HG02642 (cell line): Measurements from ENCODE around the gene ID2.

ENCODE experiments used
- ATAC-seq: cut with Tn5 transposase; IDR thresholded peaks from one replicate; pipeline ENCODE4 v1.9.1; 2021; ENCODE audit warnings: mild to moderate bottlenecking; ENCODE audit not compliant: unreplicated experiment, poor library complexity

ID2 gene, protein sequence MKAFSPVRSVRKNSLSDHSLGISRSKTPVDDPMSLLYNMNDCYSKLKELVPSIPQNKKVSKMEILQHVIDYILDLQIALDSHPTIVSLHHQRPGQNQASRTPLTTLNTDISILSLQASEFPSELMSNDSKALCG

DNA sequence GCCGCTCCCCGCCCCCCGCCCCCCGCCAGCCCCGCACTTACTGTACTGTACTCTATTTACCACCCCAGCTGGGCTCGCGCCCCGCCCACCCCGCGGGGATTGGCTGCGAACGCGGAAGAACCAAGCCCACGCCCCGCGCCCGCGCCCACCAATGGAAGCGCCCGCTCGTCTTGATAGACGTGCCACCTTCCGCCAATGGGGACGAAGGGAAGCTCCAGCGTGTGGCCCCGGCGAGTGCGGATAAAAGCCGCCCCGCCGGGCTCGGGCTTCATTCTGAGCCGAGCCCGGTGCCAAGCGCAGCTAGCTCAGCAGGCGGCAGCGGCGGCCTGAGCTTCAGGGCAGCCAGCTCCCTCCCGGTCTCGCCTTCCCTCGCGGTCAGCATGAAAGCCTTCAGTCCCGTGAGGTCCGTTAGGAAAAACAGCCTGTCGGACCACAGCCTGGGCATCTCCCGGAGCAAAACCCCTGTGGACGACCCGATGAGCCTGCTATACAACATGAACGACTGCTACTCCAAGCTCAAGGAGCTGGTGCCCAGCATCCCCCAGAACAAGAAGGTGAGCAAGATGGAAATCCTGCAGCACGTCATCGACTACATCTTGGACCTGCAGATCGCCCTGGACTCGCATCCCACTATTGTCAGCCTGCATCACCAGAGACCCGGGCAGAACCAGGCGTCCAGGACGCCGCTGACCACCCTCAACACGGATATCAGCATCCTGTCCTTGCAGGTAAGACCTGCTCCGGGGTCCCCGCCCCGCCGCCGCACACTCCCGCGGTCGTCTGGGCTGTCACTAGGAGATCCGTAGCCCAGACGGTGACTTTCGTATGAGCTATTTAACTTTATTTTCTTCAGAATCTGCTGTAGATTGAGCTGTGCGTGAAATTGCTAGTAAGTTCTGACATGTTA is at the start of gene ID2:
ID2 (plus strand) TSS at position 271 of the 907 bp plus-strand sequence; CDS start at position 381, 110 bp downstream.
- ATAC-seq = peak; percentile 79

DNA sequence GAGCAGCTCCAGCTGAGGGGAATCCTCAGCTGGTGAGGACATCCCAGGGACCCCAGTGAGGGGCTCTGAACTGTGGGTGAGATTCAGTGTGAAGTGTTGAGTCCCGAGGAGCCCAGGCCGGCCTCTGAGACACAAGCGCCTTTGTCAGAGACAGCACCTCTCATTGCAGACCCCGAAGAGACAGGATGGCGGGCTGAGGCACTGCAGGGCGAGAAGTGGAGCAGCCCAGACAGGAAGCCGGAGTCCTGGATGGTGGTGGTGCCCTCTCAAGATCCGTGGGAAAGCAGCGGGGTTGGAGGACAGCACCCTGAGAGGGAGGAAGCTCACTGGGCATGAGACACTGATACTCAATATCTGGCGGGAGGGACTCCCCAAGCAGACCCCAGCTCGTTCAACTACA is 49.1 kb upstream of the ID2 start:
- no peak for ATAC-seq

DNA sequence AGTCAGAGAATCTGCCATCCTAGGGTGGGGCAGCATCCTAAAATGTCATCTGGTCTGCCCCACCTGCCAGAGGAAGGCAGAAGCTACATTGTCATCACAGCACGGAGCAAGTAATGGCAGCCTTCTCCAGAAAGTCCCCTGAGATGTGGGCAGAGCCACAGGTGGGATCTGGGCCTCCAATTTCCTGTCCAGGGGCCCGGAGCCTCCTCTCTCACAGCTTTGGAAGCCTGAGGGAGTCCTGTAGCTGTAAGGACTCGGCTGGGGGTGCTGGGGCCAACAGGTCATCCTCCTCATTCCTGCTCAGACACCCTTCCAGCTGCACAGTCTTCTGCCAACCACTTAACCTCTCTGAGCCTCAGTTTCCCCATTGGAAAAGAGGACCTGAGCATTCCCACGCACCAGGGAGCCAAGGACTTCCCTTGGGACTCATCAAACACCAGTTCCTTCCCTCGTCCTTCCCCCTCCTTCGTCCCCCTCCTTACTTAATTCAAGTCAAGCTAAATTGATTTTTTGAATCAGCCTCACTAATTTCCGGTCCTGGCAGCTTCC is 48.6 kb upstream of the ID2 start:
- ATAC-seq = no peak

DNA sequence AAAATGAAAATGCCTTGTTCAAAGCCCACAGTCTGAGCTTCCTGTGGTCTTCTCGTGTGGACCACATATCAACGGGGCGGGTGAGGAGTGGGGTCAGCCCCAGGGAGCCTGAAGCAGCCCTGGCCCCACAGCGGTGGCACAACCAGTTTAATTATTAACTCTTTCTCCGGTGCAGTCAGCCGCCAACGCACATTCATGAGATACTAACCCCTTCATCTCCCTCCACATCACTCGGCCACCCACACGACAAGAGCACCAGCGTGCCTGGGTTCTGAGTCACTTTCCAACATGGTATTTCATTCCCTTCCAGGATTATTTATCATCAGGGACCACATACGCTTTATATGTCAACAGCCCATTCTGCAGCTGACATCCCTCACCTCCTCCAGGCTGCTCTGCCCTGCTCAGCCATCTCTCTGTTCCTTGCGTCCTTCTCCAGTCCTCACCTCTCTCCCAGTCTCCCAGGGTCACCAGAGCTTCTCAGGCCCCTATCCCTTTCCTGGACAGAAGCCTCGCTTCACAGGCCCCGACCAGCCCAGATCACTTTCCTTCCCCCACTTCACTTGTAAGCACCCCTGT is 48.0 kb upstream of the ID2 start:
- no peak for ATAC-seq

DNA sequence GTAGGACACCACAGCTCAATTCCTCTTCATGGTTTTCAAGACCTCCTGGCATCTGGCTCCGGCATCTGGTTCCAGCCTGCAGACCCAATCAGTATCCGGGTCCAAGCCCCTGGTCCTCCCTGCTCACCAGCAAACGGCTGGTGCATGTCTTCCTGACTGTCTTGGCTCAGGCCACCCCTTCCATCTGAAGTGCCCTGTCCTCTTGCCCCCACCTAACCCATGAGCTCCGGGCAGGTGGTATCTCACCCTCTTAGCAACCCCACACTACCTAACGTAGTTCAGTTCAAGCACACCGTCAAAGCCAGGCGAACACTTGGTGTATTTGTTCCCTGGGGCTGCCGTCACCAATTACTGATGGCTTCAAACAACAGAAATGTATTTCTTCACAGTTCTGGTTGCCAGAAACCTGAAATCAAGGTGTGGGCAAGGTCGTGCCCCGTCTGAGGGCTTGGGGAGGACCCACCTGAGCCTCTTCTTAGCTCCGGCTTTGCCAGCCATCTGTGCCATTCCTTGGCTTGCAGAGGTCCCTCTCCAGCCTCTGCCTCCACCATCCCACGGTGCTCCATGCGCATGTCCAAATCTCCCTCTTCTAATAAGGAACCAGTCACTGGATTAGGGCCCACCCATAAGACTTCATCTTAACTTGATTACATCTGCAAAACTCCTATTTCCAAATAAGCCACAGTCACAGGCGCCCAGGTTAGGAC is 47.2 kb upstream of the ID2 start:
- ATAC-seq = no peak

DNA sequence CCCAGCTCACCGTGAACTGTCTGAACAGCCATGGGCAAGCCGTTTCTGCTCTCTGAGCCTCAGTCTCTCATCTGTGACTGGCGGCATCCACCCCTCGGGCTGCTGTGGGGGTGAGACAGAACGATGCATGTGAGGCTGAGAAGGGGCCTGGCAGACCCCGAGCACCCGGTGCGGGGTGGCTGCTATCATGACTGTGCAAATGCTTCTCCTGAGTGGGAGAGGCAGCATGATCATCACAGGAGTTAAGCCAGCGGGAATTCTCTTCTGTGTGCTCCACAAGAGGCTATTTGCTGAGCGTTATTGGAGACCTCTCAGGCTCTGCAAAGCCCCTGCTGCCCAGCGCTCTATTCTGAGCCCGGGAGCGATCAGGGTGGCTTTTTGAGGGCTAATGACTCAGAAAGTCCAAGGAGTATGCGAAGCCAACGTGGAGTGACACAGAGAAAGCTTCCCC is 45.8 kb upstream of the ID2 start:
- no peak for ATAC-seq

DNA sequence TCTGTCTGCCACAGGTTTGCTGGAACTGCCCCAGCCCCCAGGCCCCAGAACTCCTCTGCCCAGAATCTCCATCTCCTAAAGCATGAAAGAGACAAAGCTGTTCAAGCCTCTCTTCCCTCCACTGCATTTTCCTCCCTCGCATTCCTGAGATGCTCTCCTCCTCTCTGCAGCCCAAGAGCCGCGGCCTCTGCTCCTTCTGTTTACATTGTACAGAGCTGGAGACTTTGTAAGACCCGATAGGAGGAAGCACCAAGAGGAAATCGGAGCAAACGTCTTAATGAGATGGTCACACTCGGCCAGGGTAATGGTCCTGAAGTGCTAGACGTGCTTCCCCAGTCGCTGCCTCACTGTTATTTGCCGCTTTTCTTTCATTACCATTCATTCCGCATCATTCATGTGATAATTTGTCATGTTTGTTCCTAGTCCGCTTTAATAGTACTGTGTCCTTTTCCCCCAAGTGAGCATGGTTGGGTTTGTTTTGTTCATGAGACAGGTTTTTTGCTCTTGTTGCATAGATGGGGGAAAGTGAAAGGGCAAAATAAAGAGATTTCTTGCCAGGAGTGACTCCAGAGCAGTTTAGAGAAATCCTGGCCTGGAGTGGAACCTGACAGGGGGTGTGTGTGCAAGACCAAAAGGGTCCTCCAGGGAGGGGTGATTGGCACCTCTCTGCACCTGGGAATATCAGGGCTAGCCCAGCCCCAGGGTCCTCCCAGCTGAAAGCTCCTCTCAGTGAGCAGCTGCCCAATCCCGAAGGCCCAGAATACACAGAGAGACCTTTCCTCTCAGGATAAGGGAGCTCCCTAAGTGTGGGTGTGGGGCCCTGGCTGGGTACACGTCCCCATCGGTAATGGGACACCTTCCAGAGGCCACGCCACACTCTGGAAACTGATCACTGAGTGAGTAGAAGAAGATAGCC is 44.9 kb upstream of the ID2 start:
- ATAC-seq = no peak

DNA sequence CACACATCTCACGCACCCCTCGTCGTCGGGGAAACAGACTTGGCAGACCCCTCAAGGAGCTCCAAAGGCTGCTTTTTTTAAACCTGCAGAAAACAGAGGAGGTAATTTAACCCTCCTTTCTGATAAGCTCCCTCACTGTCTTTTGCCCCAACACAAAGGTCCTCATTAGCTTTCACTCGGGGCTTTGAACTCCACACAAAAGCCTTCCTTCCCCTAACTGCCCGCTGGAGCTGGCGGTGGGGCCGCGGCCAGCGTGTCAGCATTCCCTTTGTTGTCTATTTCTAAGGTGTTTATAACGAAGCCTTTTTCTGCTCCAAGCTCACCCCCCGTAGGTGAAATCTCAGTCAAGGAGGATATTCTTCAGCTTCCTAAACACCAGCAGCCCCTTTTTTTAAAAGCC is 43.5 kb upstream of the ID2 start:
- no peak for ATAC-seq

DNA sequence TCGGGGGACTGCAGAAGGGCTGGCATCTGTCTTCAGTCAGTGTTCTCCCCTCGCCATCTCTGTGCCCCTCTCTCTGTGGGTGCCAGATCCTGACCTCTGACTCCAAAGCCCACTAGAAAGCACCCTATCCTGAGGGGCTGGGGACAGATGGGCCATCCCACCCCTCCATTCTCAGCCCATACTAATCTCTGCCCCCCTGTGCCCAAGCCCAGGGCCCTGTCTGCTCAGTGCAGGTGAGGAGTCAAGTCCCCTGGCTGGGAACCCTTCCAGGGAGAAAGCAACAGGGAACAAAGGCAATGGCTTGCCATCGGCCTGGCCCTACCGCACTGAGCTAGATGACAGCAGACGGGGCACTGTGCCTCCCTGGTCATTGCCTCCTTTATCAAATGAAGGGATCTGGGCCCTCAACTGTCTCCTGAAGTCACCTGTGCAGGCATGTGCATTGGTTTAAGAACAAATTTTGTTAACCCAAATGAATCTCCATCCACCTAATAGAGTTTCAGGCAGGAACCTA is 42.7 kb upstream of the ID2 start:
- no peak for ATAC-seq

DNA sequence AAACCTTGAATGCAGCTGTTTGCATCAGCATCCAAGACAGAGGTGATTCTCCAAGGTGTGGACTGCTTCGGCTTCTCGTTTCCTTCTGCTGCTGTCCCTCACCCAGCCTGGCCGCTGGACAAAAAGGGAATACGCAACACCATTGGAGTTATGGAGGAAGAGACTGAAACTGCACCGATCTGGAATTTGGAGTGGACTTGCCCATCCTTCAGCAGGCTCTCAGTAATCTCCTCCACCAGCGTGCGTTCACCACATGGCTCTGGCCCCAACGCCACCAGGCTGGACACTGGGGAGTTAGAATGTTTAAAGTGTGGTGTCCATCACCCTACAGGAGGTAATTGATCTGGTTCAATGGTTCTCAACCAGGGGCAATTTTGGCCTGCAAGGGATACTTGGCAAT is 41.4 kb upstream of the ID2 start:
- ATAC-seq = no peak

DNA sequence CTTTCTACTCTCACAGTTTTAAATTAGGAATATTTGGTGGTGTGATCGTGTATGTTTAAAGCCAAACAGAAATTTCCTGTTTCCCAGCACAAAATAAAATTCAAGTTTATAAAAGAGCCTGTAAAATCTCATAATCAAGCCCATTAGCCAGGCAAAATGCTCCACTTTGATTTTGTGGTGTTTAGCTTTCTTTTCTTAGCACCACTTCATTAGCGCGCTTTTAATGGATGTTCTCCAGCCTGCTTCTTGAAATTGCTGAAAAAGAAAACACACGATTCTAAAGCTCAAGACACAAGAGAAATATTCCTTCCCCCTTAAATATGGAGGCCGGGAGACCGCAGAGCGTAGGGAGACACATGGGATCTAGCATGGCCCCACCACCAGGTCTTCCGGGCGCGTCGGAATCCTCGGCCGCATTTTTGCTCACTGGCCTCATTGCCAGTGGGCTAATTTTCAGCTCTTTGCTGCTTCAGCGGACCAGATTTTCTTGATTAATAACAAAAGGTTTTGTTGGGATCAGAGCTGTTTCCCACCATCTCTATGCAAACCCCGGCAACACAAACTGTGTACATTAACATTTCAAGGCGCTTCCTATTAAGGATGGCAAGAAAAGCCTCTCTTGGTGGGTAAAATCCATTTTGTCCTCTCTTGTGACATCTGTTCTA is 40.4 kb upstream of the ID2 start:
- ATAC-seq = no peak

DNA sequence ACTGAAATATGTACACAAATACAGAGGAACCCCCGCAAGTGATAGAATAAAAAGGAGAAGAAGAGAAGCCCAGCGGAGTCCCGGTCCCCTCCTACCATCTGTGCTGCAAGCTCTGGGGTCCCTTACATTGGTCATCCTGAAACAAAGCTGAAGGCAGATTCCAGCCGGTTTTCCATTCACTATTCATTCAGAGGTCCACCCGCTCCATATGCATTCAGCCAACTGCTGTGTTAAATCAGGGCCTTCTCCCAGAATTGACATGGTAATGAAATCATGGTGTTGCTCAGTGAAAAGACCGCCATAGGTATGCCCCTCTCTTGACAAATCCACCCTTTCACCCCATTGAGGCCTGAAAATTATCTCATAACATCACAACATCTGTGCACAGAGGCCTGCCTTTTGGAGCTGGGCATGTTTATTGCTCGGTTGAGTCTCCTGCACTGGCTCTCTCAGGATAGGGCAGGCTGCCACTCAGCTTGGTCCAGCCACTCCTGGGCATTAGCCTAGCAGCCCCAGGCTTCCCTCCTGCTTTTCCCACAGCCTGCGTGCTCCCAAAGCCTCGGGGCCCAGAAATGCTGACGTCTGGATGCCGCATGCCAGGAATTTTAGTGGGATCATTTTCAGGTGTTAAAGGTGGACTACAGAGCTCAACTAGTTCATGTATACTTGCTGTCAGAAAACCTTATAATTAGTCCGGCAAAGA is 39.3 kb upstream of the ID2 start:
- no peak for ATAC-seq

DNA sequence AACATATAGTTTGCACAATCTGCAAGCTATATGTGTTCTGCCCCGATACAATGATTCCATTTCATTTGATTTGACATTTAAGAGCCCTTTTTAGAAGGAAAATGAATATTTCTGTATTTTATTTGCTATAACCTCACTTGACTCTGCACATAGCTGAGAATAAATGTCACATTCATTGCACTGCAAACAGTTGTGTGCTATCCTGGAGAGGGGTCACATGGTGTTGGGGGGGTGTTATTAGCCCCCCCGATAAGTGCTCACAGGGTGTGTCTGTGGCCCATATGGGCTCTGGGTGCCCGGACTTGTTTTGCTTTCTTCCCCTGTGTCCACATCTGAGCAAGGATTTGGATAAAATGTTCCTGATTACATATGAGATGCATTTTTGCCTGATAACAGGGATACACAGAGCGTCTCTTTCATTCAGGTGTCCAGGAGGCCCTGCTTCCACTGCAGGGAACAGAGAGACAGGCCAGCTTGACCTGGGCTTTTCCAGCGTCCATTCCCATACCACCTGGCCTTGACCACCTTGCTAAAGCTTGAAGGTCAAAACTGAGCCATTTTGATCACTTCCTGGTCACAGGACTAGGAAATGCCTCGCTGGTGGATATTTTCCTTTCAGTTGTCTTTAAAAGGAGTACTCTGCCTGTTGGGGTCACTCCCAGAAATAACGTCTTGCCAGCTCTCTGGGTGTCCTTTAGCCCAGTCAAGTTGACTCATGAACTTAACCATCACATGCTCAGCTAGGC is 38.4 kb upstream of the ID2 start:
- no peak for ATAC-seq

DNA sequence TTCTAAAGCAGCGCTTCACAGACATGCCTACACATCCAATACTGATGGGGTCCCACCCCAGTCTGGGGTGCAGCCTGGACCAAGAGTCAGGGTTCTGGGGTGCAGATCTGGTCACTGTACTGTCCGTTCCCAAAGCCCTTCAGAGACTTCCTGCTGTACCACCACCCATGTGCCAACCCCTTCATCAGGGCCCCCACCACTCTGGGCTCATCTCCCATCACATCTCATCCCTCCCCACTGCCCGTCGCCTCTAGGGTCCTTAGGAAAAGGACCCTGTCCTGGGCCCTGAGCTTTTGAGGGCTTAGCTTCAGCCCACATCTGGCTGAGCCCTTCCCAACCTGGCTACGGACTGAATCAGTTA is 37.9 kb upstream of the ID2 start:
- ATAC-seq = no peak

DNA sequence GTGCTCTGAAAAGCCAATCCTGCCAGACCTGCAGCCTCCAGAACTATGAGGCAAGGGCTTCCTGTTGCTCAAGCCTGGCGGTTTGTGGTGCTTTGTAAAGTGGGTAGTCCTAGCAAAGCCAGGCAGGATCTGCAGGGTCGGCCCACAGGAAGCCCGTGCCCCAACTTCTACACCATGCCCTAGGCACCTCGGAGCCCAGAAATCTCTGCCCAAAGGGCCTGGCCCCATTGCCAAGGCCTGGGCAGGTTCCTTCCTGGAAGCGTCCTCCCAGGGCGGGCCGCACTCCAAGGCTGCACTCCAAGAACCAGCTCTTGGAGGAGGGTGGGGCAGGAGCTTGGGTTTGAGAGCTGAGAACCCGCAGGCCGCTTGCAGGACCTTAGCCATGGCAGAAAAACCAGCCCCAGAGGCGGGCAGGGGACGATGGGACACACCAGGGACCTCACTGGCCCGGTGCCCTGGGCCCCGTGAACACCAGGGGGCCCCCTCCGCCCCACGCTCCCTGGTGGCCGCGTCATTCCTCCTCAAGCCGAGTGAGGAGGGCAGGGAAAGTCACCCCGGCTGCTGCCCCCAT is 37.2 kb upstream of the ID2 start:
- no peak for ATAC-seq

DNA sequence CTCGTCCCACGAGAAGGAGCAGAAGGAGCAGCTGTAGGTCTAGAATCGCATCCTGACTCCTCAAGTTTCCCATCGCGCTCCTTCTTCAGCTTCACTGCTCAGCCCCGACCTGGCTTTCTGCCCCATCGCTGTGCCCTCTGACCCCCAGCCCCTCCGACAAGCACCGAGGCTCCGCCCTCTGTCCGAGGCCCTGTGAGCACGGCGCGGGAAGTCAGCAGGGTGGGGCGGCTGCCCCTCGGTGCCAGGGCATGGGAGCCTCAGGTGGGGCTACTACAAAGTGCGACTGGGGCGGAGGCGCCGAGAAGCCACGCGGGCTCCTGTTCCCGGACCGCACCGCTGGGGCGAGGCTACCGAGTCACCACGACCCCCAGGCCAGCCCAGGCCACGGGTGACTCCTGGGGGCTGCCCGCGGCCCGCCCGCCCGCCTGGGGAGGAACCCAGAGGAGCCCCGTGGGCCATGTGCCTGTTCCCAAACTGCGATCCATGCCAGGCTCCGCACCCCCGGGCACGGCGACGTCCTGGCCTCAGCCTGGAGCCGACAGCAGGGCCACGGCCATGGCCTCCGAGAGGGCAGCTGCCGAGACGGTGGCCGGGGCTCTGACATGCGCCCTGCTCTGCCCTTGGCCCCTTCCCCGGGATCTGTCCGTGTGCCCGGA is 36.6 kb upstream of the ID2 start:
- ATAC-seq = no peak
